ENCODE results near the gene LYAR. TPM values are rescaled to one million over a fixed set of nuclear protein-coding genes. Genes with fewer than 3 reads are reported as not detected.

LYAR gene
- total RNA-seq, 1 donor from 2014 or later: 12.6 TPM

- Mint-ChIP-seq H3K27me3 (ENCODE audit: low read depth) (no peaks in the 10 kb centered on the region), H3K36me3 (peaks cover 11% of the 10 kb centered on the region), H3K27ac (no peak overlapping the region), H3K9me3 (no peaks in the 10 kb centered on the region), H3K4me3 (no peak overlapping the region), H3K4me1 (no peaks in the 10 kb centered on the region)
- no peak for DNase-seq (ENCODE audit: low spot score in 2 of 2, unreplicated experiment in 2 of 2)
- no peak for TF ChIP-seq CTCF (IDR thresholded peaks at IDR 0.05; ENCODE audit: unreplicated experiment)
These were observed 19.0 kb upstream of the LYAR start for GRCh38 chr4:4308800-4309441.

GRCh38 chr4:4306920-4307319 is 17.0 kb upstream of the LYAR start:
- Mint-ChIP-seq H3K4me3 (no peak overlapping the region), H3K27me3 (ENCODE audit: low read depth) (no peaks in the 10 kb centered on the region), H3K9me3 (no peaks in the 10 kb centered on the region), H3K36me3 (peaks cover 10% of the 10 kb centered on the region), H3K4me1 (no peaks in the 10 kb centered on the region), H3K27ac (no peak overlapping the region)
- no peak for TF ChIP-seq CTCF (IDR thresholded peaks at IDR 0.05; ENCODE audit: unreplicated experiment)
- DNase-seq (ENCODE audit: low spot score in 2 of 2, unreplicated experiment in 2 of 2): no peak

- Mint-ChIP-seq H3K27me3 (ENCODE audit: low read depth) (no peaks in the 10 kb centered on the region), H3K4me3 (no peak overlapping the region), H3K36me3 (peaks cover 10% of the 10 kb centered on the region), H3K9me3 (no peaks in the 10 kb centered on the region), H3K4me1 (no peaks in the 10 kb centered on the region), H3K27ac (no peak overlapping the region)
- peak in 1 of 2 experiments; percentile 10 for DNase-seq (ENCODE audit: low spot score in 2 of 2, unreplicated experiment in 2 of 2)
- TF ChIP-seq CTCF (IDR thresholded peaks at IDR 0.05; ENCODE audit: unreplicated experiment): no peak
These were observed 12.5 kb upstream of the LYAR start for GRCh38 chr4:4302416-4302815.

GRCh38 chr4:4302001-4302400 is 12.0 kb upstream of the LYAR start:
- Mint-ChIP-seq H3K4me1 (no peaks in the 10 kb centered on the region), H3K36me3 (peaks cover 6% of the 10 kb centered on the region), H3K4me3 (no peak overlapping the region), H3K27ac (no peak overlapping the region), H3K27me3 (ENCODE audit: low read depth) (no peaks in the 10 kb centered on the region), H3K9me3 (no peaks in the 10 kb centered on the region)
- TF ChIP-seq CTCF (IDR thresholded peaks at IDR 0.05; ENCODE audit: unreplicated experiment): no peak
- peak in 1 of 2 experiments; percentile 9 for DNase-seq (ENCODE audit: low spot score in 2 of 2, unreplicated experiment in 2 of 2)

GRCh38 chr4:4299006-4299405 is 9.1 kb upstream of the LYAR start:
- H3K9me3 Mint-ChIP-seq: peaks cover 16% of the 10 kb centered on the region
- TF ChIP-seq CTCF (IDR thresholded peaks at IDR 0.05; ENCODE audit: unreplicated experiment): no peak
- no peaks in the 10 kb centered on the region for H3K4me1 Mint-ChIP-seq
- no peak overlapping the region for H3K27ac Mint-ChIP-seq
- DNase-seq (ENCODE audit: low spot score in 2 of 2, unreplicated experiment in 2 of 2): no peak
- H3K36me3 Mint-ChIP-seq: peaks cover 20% of the 10 kb centered on the region
- no peaks in the 10 kb centered on the region for H3K27me3 Mint-ChIP-seq (ENCODE audit: low read depth)
- no peak overlapping the region for H3K4me3 Mint-ChIP-seq
